ENCODE results near the gene KLHL2.
A peak's percentile ranks its signal among the peaks of the same experiment; 100 is the strongest.
"Not testable (repeated sequence)": the region's sequence is repeated elsewhere in the genome, so short reads cannot be mapped to it uniquely, and the experiment has no call there.

Gene KLHL2, protein sequence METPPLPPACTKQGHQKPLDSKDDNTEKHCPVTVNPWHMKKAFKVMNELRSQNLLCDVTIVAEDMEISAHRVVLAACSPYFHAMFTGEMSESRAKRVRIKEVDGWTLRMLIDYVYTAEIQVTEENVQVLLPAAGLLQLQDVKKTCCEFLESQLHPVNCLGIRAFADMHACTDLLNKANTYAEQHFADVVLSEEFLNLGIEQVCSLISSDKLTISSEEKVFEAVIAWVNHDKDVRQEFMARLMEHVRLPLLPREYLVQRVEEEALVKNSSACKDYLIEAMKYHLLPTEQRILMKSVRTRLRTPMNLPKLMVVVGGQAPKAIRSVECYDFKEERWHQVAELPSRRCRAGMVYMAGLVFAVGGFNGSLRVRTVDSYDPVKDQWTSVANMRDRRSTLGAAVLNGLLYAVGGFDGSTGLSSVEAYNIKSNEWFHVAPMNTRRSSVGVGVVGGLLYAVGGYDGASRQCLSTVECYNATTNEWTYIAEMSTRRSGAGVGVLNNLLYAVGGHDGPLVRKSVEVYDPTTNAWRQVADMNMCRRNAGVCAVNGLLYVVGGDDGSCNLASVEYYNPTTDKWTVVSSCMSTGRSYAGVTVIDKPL

DNA sequence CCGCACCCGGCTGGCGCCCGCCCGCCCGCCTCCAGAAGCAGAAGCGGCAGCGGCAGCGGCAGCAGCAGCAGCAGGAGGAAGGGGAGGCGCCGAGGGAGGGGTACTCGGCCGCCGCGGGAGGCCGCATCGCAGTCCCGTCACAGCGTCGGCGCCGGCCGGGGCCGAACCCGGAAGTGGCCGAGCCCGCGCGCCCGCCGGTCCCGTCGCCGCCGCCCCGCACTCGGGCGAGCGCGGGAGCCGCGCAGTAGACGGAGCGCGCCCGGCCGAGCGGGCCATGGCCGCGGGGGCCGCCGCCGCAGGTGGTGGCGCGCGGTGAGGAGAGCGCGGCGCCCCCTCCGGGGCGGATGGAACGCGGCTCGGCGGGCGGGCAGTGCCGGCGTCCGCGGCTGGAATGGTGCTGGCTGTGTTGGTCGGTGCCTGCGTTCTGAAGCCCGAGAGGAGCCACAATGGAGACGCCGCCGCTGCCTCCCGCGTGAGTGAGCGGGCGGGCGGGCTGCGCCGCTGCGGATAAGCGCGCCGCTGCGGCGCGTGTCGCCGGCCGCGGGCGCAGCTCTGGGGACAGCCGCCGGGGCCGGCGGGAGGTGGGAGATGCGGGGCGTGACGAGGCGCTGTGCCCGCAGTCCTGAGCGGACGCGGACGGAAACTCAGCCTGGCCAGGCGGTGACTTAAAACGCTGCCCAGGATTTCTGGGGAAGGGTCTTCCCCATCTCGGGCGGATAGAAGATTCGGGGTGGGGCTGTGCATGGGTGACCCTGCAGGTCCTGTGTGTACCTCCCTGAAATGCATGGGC, at the start of gene KLHL2:
Gene KLHL2 (plus strand): TSS at position 131 of the 790 bp plus-strand sequence. CDS start 316 bp downstream, at position 447.
- DNase-seq (ENCODE audit: low spot score): peak; percentile 90

DNA sequence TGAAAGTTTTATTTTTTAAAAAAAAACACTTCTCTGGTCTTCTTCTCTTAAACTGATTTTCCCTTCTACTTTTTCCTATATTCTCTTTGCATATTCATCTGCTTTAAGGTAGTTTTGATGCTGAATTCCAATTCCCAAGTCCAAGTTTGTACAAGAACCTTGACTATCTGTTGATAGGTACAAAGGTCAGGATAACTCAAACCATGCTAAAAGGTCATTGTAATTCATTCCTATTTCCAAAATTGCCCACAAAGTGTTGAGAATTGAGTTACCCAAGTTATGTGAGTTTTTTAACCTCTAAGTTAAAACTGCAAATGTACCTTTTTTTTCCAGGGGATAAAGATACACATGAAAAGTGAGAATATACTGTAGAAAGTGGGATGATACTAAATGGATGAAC, 48.6 kb upstream of the KLHL2 start:
- DNase-seq (ENCODE audit: low spot score): no peak

DNA sequence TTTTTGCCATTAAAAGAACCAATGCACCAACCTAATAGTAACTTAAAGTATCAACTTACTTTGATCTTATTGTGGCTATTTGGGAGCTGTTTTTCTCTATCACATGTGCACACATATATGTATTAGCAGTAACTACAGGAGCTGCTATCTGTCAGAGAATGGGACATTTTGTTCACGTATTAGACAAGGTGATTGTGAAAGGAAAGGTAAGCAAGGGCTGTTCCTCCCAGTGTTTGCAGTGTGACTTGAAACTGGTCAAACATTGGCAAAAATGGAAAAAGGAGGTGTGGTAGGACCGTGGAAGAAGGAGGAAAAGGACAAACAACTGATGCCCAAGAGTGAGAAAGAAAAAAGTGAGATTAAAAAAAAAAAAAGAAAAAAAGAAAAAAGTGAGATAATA, 43.1 kb upstream of the KLHL2 start:
- no peak for DNase-seq (ENCODE audit: low spot score)

DNA sequence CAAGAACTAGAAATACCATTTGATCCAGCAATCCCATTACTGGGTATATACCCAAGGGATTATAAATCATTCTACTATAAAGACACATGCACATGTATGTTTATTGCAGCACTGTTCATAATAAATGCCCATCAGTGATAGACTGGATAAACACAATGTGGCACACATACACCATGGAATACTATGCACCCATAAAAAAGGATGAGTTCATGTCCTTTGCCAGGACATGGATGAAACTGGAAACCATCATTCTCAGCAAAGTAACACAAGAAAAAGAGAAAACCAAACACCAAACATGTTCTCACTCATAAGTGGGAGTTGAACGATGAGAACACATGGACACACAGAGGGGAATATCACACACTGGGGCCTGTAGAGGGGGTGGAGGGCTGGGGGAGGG, 40.5 kb upstream of the KLHL2 start:
- not testable (repeated sequence) for DNase-seq (ENCODE audit: low spot score)

DNA sequence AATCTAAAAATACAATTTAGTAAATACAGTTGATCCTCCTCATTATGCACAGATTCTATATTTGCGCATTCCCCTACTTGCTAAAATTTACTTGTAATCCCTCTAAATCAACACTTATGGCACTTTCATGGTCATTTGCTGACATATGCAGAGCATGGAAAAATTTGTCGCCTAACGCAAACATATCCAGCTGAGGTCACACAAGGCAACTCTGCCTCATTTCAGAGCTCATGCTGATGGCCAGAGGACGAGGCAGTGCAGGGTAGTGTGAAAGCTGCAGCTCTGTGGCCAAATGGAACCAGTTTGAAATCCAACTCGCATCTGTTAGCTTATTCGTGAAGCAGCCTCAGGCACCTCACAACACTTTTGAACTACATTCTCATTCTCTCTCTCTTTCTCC, 39.7 kb upstream of the KLHL2 start:
- no peak for DNase-seq (ENCODE audit: low spot score)

DNA sequence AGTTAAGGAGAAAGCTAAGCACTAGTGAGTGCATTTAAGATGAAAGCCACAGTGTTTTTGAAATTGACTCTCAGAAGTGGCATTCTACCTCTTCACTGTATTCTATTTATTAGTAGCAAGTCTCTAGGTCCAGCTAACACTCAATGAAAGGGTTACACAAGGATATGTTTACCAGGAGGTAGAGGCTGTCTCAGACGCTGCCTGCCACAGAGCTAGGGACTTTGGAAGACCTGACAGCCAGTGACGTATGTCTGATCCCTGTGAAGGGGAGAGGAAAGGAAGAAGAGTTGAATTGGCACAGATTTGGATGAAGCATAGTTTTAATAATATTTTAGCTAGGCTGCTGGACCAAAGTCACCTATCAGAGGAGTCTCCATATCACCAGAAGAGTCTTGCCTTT, 36.5 kb upstream of the KLHL2 start:
- no peak for DNase-seq (ENCODE audit: low spot score)

DNA sequence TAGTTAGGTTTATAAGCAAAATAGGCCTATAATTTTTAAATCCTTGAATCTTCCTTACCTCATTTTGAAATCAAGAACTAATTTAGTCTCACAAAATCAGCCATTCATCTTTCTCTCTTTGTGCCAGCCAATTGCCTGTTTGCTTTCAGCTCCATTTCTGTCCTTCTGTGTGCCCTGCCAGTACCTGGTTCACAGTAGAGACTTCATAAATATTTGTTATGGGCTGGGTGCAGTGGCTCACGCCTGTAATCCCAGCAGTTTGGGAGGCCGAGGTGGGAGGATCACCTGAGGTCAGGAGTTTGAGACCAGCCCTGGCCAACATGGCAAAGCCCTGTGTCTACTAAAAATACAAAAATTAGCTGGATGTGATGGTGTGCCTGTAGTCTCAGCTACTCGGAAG, 31.9 kb upstream of the KLHL2 start:
- DNase-seq (ENCODE audit: low spot score): not testable (repeated sequence)

DNA sequence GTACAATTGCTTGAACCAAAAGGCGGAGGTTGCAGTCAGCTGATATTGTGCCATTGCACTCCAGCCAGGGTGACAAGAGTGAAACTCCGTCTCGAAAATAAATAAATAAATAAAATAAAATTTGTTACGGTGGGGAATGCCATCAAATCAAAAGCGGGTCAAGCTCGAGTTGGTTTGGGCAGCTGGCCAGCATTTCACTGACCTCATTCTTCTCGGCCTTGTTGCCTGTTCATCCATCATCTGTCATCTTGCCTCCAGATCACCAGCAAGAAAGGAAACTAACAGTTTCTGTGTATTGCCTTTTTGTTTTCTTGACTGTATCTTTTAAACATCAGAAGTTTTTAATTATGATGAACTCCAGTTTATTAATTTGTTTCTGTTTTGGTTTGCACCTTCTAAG, 31.5 kb upstream of the KLHL2 start:
- no peak for DNase-seq (ENCODE audit: low spot score)

DNA sequence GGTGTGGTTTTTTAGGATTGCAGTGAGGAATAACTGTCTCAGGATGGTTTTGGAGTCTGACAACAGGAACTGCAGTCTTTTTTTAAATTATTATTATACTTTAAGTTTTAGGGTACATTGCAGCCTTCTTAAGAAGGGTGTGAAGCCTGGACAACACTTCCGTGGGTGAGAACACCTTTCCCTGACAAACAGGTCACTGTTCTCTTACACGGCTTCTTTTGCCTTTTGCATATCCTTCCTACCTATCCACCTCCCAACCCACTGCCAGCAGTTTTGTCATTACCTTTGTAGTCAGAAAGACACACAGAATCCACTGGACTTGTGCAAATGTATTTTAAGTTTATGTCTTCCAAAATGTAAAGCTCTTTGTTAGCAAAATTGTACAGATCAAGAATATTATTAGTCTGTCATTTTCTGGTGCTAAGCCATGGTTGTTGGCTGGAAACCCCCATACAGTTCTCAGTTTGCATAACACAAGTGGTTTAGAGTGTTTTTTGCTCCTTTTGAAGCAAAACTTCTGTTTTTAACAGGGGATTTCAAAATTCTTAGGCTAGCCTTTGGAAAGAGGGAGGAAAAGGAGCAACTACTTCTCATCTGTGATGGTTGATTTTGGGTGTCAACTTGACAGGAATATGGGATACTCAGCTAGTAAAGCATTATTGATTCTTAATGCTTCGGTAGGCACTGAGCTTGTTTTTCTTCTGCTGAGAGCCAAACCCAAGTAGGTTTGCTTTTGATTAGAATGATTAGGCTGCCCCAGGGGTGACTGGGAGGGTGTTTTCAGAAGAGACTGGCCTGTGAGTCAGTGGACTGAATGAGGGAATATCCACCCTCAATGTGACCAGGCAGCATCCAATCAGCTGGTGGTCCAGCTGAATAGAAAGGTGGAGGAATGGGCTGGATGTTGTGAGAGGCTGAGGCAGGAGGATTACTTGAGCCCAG, 29.4 kb upstream of the KLHL2 start:
- DNase-seq (ENCODE audit: low spot score): no peak

DNA sequence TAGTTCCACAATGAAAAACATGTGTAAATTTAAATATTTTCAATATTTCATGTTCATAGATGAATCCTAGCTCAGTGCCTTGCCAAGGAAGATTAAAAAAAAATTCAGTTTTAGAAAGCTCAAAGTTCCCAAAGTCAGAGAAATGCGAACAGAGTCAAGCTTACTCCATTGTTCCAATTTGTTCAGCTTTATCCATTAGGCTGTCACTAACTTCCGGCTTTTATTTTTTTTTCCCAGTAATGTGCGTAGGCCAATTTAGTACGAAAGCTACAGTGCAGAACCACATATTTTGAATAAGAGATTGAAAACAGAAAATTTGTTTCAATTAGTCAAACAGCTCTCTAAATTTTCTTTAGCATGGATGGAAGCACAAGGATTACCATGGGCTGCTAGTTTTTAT, 23.1 kb upstream of the KLHL2 start:
- DNase-seq (ENCODE audit: low spot score): no peak

DNA sequence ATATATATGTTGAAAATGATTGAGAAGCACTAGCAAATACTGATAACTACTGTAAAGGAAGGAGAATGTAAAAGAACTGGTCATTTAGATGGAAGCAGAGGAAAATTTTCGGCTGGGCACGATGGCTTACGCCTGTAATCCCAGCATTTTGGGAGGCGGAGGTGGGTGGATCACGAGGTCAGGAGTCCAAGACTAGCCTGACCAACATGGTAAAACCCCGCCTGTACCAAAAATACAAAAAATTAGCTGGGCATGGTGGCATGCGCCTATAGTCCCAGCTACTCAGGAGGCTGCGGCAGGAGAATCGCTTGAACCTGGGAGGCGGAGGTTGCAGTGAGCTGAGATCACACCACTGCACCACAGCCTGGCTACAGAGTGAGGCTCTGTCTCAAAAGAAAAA, 22.4 kb upstream of the KLHL2 start:
- not testable (repeated sequence) for DNase-seq (ENCODE audit: low spot score)

DNA sequence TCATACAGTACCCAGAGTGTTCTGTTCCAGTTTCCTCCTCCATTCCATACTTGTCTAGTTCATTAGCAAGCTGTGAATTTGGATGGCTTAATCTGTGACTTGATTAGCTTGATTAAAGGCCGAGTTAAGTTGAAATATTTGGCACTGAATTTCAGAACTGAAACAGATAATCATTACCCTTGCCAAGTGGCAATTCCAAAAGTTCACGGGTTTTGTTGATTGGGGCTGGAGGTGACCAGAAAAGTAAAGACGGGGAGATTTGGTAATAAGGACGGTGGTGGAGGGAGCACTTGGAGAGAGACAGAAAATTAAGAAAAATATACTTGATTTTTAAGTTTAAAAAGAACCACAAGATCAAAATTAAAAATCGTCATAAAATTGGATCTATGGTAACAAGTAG, 21.9 kb upstream of the KLHL2 start:
- no peak for DNase-seq (ENCODE audit: low spot score)

DNA sequence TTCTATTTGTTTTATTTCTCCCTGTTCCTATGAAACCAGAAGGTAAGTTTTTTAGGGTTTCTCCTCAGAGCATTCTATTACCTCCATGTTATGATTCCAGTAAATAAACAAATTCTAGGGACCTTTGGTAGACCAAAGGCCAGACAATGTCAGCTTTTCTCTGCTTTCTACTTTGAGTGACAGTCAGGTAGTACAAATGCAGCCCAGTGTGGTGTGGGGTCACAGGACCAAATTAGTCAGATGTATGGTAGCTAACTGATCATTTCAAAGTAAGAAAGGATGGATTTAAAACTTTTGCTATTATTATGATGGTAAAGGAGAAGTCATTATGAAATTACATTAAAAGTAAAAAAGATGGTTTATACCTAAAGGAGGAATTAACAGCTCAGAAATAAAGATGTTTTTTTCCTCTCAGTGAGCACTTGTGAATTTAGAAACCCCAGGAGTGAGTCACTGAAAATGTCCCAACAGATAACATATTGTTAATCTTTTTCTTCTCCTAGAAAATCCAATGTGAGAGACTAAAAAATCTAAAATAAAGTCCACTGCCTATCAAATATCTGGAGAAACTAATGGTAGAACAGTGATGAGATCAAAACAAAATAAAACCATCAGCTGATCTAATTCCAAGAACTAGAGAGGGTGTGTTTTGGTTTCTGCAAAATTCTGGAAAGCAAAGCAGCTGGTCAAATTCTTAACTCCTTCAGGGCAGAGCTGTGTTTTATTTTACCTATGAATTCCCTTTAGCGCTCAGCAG, 16.6 kb upstream of the KLHL2 start:
- no peak for DNase-seq (ENCODE audit: low spot score)

DNA sequence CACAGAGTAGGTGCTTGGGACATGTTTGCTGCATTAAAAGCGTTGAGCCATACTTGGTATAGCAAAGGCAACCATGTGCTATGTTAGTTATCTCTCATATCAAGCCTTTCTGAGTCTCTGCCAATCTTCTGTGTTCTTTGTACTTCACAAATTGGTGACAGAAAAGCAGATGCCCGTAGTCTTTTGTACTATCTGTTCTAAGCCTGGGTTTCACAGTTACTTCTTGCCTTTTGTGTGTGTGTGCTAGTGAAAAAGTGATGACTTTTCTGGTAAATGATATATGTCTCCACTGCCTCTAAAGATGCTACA, 16.1 kb upstream of the KLHL2 start:
- DNase-seq (ENCODE audit: low spot score): no peak

DNA sequence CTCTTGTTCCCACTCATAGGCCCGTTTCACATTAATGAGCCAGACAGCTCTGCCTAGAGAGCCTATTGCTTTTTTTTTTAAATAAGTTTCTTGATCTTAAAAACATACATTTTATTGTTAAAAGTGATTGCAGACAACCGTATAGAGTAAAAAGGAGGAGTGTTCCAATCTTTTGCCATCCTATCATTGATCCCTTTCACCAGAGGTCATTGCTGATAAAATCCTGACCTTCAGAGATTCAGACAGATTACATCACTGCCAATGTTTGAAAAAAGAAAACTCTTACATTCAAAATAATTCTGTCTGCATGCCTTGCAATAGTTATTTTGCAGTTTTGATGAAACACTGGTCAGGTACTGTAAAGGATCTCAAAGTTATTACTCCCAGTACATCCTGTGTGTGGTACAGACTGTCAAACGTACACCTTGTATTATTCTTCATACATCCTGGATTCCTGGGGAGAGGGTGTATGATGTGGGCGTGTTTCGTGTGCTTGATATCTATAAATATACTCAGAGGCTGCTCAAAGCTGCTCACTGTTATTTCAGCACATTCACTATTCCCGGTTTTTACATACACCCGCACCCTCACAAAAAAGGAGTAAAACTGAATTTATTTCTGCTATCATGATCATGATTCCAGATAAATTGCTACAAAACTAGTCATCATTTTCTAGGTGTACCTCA, 15.4 kb upstream of the KLHL2 start:
- DNase-seq (ENCODE audit: low spot score): no peak

DNA sequence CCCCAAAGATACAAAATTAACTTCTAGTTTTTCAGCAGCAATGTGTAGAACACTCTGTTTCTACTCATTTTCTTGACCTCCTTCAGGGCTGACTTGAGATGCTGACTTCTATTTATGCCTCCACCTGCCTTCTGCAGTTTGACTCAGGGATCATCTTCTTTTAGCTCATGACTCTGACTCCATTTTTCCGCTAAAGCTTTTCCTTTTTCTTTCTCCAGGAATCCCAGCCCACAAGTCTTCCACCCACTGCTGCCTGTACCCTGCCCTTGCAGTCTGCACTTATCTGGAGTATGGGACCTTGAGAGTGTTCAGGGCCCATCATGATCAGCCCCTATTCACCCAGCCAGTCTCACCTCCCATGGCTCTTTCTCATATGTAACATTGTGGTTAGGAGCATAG, 14.9 kb upstream of the KLHL2 start:
- no peak for DNase-seq (ENCODE audit: low spot score)

DNA sequence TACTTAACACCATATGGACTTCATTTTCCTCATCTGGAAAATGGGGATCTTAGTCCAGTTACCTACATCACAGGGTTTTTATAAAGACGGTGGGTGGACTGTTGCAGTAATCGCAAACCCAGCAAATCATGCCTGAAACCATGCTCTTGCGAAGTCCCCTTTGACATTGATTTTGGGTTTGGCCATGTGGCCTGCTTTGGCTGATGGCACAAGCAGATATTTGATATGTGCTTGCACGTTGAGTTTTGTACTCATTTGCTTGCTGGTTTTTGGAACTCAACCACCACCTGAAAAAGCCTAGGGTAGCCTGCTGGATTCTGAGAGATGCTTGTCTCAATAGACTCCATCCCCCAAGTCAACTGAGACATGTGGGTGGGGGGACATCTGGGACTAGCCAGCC, 14.4 kb upstream of the KLHL2 start:
- no peak for DNase-seq (ENCODE audit: low spot score)

DNA sequence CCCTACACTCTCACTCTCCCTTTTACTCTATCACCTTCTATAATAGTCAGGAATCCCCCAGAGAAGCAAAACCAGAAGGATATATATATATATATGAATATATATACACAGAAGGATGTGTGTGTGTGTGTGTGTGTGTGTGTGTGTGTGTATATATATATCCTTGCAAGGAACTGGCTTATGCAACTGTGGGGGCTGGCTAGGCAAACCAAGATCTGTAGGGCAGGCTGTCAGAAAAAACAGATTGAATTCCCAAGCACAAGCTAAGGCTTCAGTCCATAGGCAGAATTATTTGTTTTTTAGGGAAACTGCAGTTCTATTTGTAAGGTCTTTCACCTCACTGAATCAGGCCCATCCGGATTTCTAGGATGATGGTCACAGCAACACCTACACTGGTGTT, 13.0 kb upstream of the KLHL2 start:
- no peak for DNase-seq (ENCODE audit: low spot score)

DNA sequence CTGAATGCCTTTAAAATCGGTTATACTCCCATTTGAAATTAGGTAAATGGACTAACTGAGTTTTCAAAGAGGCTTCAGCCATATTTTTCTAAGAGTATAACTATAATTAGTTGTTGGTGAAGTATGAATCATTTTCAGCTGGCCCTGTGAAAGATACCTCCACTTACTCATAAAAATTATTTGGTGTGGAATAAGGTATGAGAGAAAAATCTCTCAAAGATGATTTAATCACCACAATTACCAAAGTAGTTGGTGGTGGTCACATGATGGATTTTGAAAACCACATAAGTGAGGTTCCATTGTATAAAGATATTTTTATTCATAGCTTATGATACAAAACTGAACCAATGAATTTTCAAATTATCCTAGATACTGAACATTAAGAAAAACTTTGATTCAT, 9.0 kb upstream of the KLHL2 start:
- no peak for DNase-seq (ENCODE audit: low spot score)

DNA sequence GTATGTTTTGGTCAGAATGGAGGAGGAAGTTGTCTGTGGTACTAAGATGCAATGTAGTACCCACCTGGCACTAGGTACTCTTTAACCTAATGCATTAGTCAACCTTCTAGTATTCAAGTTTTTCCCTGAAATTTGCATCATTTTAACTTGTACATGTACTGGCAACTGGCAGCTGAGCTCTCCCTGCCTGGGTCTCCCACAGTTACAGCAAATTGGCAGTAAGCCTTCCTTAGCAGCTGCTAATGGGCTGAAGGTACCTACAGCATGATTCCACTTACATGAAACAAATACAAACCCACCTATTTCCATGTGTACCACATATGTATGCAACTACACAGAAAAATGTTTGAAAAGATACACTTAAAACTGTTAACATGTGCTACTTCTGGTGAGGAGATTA, 8.1 kb upstream of the KLHL2 start:
- DNase-seq (ENCODE audit: low spot score): no peak

DNA sequence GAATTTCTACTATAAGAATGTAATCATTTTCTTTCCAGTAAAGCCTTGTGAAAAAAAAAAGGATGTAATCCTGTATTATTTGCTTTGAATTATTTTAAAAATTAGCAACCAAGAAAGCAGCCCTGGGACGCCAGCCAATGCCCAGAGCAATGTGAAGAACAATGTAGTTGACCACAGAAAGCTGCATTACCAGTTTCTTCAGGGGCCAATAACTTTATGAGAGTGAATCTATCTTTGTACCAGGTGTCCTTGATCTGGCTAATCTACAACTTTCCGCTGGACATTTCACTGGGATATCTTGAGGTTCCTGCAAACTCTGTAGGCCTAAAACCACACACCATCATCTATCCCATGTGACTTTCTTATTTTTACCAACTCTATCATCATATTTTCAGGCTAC, 7.6 kb upstream of the KLHL2 start:
- no peak for DNase-seq (ENCODE audit: low spot score)

Data from D341Med (cell line).